ENCODE data around the gene SOX6.

The SOX6 gene

DNA sequence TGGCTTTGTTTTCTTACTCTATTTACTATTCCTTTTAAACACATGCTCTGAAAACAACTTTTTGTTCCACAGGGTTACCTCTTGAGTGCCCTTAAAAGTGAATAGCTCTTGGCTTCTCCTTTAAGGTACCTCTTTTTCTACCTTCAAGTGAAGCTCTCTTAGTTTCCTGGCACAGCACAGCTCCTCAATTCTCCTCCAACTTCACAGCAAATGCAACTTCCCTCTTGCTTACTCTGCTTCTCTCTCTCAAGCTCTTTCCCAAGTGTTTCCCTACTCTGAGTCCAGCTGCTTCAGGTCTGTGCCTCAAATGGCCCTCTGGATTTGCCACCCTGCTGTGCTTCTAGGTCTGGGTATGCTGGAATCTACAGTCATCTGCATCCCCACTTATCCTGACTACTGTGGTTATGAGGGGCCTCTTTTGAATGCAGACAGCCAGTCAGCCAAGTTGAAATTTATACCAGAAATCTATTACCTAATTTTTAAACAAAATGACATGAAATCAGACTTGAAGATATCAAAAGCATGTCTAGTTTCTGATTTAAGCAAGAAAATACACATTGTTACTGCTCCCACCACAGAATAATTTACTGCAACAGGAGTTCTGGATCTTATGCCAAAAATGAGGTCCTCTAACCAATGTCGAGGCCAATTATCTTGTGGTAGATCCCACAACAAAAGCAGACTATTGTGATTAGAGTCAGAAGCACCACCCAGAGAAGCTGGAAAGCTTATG lies 371.1 kb downstream of the SOX6 start:
- no peak for DNase-seq

DNA sequence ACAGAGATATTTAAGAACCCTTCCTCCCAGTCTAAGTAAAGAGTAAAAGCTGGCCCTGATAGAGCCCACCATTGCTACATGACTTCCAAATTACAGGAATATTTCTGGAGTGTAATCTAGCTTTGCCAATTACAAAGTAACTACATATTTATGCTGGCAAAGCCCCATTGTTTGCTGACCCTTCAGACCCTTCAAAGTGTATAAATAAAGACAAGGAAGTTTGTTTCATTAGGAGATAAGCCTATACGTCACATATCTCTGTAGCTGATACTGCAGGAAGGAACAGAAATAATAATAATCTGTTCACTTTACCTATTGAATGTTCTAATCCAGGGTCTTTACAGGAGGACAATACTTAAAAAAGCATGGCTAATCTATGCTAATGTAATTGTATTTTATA lies 375.1 kb downstream of the SOX6 start:
- DNase-seq: no peak

DNA sequence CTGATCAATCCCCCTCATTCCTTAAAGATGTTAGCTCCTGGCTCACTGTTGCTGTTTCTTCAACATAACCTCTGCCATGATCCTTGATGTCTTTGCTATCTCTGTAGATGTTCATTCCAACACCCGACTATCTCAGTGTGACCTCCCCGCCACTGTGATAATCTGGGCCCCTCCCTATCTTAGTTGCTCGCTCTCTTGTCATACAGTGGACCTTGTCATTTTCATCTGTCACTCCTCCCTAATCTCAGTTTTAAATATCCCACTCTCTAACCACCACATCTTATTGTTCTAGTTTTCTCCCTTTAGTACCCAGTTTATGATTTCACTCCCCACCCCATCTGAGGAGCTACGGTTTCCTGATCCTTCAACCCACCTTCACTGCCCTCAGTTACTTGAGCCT lies 379.2 kb downstream of the SOX6 start:
- DNase-seq: no peak

DNA sequence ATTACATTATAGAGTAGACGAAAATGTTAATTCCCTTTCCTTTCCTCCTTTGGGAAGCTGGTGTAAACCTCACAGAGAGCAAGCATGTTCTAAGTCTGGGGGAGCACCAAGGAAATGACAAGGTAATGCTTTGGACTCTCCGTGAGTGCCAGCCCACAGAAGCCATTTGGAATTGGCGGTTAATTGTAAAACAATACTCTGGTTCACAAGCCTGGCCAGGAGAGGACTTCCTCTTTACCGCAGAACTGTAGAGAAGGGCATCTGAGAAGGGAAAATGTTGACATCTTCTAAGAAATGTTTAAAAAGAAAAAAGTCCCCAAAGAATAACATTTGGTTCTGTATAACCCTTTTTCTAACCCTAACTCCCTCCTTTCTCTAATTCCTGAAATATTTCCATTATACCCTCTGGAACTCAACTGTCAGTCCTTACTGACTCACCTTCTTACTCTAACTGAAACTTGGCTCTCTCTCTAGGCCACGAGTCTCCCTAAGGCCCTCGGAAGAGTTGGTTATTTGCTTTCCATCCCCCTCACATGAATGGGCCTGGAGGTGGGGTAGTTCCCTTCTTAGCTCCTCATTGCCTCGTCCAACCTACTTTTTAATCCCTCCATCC lies 379.8 kb downstream of the SOX6 start:
- peak; percentile 5 for DNase-seq

DNA sequence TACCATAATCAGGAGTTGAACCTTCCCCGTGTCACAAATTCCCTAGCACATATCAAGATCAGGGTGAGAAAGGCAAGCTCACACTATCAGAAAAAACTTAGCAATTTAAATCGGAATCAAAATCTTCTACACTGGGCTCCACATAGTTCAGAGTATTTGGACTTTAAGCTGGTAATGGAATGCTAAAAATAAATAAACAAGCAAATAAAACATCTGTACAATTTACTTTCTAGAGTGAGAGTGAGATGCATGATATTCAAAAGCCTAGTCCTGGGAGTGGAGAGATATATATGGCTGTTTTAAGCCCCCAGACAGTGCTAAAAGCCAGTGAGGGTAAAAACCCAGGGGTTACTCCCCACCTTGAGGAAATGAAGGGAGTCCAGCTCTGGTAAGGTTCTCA lies 380.6 kb downstream of the SOX6 start:
- no peak for DNase-seq

DNA sequence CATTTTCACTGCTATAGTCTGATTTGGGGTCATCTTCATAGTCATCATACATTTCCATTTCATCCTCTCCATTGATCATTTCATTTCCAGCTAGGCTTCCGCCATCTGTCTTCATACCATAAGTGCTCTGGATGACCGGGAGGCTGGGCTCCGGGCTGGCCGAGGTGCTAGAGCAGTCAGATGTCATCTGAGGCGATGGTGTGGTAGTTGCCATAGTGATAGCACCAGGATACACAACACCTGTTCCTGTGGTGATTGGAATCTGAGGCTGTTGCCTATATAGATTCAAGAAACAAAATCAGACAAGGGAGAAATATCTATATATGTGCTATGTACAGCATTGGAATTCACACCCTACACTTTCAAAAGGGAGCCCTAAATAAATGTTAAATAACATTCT lies 383.5 kb downstream of the SOX6 start:
- no peak for DNase-seq

DNA sequence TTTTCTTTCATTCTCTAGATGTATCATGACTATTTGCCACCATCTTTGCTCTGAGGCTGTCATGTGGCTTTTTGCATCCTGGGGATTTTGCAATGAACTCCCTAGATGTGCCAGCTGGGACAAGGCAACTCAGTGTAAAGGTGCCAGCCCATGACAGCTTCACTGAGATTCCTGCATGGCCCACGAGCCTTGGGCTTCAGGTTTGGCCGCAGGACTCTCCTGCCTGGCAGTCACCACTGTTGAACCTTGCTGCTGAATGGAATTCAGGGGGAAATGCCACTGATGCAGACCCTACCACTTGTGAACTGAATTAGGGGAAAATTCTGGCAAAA lies 385.2 kb downstream of the SOX6 start:
- DNase-seq: no peak

DNA sequence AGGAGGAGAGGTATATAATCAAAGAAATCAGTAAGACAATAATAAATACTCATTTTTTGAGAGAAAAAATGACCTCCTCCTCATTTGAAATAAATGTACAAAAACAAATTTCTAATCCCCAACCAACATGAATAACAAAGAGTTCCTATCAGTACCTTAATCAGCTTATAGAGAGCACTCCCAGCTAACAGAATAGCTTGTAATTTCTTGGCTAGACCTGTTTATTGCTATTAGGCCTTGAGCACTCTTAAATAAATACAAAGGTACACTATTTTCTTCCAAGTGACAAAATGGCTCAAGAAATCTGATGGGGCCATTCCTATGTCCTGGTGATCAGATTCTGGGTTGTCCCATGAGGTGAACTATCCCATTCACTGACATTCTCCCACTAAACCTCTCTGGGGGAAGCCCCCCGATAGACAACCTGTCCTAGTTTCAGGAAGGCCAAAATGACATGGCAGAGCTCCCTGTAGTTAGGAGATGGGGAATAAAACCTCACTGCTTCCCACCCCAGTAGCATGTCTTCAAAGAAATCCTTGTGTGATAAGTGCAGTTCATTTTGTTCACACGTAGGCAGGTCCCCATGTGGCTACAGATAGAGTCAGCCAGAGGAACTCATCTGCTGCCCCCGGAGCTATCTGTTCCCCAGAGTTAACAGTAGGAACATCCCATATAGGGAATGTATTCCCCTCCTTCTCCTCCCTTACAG lies 385.7 kb downstream of the SOX6 start:
- no peak for DNase-seq

DNA sequence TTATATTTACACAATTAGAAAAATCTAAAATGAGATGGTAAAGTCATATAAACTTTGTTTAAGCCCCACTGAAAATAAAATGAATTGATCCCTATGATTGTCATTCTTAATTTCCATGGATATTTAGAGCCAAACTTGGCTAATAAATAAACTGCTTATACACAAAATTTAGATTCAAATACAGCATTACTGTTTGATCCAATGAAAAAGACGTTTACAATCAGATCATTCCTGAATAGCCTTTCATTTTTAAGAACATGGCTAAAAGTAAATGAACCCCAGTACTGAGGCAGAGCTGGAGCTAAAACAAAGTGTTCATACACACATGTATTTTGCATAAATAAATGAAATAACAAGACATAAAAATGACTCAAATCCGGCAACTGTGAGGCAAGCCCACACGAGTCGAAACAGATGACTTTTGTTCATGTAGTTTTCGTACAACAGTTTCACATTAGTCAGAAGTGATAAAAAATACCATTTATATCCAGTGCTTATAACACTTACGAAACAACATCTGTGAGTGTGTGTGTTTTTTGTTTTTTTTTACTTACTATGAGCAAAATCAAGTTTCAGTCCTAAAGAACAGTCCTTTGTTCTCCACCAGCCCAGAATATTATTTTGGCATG lies 386.5 kb downstream of the SOX6 start:
- DNase-seq: no peak

DNA sequence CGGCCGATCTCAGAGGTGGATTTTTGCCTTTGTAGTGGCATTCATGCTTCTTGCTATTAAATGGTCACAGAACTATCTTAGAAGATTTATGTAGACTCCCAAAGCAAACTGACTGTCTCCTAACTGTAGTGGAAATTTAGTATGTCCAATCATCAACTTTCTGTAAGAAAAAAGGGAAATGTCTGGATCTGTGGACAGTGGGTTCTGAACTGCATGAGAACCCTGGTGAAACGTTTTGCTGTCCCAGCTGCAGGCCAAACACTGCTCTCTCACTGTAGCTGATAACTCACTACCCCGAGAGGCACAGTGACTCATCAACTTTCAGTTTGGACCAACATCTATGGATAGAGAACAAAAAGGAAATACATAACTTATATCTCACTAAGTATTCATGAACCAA lies 387.1 kb downstream of the SOX6 start:
- peak; percentile 28 for DNase-seq

DNA sequence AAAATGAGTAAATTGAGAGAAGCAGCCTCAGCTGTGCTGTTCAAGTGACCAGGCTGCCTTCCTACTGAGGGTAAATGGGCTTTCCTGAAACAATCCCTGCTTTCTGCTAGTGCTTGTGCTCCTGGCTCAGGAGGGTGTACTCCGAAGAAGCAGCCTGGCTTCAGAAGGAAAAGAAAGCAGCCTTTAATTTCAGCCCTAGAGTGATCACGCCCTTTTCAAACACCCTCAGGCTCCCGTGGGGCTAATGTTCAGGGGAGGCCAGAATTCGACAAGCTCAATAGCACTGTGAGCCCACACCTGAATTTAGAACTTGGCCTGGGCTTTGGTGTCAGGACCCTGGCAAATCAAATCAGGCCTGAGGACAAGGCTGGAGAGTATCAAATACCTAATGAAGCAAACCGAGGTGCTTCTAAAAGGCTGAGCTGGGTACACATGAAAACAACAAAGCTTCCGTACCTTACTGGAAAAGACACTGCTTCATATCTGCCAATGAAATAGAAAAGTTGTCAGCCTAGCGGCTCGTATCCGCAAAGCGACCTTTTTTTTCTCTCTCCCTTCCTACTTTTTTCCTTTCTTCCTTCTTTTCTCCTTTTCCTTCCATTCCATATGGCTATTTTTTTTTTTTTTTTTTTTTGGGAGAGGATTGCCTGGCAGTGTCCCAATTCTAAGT lies 387.8 kb downstream of the SOX6 start:
- DNase-seq: no peak

DNA sequence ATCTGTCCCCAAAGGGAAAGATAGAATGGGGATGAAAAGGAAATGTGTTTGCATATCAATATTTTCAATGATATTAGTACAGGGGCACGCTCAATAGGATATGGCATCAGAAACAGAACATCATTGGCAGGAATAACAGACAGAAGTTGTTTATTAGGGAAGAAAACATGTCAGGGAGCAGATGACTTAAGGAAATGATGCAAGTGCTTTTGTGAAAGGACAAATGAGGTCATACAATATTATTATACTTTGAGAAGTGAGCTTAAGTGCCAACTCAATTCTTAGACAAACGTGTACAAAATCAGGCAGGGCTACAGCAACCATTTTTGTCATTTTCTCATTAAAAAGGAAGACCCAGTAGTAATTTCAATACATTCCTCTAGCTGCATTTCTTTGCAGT lies 388.4 kb downstream of the SOX6 start:
- no peak for DNase-seq

DNA sequence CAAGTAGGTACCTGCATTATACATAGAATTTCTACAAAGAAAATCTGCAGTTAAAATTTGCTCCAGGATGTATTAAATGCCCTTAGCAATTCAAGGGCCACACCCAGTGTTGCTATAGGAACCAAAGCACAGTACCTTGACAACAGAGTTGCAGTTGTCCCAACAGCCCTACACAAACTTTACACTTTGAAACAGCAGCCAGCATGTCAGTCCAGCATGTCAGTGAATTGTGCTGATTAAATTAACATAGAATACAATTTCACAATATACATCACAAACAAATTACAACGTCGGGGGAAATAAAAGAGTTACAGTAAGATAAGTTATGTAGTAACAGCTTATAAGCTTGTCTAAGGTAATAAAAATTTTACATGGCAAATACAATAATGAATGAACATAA lies 389.2 kb downstream of the SOX6 start:
- DNase-seq: no peak

DNA sequence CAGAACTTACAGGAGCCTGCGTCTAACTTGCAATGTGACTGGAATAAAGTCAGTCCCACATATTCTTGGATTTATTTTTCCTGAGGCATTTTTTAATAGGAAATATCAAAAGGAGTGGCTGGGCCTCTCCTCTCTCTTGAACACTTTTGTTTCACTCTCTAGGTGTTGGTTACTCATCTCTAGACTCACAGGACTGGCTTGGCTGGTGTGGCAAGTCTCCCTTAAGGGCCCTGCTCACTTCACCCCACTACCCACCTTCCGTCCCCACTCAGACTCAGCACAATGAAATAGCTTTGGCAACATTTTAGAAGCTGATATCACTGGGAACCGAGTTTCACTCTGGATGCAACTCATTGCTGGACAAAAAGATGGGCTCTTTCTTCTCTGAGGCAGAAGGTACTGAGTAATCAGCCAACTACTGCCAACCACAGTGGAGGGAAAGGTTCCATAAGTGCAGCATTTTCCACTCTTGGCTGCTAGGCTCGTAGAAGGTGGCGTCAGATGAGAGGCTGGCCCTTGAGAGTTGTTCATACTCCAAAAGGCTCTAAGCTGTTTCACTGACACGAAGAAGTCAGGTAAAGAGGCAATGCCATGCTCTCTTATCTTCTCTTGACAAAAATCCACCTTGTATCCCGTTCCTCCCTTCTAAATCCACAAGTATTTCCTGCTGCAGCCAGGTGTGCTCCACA lies 390.6 kb downstream of the SOX6 start:
- no peak for DNase-seq

DNA sequence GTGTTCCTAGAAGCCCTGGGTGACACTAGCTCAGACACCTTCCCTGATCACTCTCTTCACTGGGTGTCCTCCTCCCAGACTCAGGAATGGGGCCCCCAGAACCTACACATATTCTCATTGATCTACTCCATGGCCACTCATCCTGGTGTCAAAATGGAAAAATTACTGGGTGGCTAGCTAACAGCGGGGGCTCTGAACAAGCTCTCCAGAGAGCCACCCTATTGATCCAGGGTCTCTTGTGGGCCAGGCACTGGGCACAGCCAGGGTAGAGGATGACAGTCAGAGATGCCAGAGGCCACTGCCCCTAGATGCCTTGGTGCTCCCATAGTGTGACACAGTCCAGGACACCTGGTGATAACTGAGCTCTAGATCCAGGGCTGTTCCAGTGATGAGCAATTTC lies 393.1 kb downstream of the SOX6 start:
- no peak for DNase-seq

DNA sequence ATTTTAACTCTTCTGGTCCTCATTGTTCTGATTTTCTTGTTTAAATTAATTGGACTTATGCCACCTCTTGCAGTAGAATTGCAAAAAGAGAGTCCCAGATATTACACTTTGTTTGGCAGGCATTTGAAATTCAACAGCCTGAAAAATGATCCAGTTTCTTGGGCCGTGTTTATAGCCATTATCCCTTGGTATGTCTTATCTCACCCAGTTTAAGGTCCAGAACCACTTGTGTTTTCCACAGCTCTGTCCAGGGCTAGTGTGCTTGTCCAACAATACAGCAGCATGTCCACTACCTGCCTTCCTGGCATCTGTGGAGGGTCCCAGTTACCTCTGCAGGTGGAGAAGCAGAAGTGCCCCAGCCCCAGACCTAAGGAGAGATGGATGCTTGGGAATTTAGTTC lies 397.4 kb downstream of the SOX6 start:
- DNase-seq: no peak

DNA sequence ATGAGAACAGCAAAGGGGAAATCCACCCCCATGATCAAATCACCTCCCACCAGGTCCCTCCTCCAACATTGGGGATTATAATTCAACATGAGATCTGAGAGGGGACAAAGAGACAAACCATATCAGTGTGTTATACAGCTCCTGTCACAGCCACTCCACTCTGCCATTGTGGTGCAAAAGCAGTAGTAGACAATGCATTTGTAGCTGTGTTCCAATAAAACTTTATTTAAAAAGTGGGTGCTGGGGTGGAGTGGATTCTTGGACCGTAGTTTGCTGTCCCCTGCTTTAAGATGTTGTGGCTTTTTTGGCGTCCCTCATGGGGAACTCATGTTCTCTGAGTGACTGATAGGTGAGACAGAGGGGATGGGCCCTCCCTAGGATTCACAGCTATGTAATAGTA lies 399.1 kb downstream of the SOX6 start:
- DNase-seq: no peak

DNA sequence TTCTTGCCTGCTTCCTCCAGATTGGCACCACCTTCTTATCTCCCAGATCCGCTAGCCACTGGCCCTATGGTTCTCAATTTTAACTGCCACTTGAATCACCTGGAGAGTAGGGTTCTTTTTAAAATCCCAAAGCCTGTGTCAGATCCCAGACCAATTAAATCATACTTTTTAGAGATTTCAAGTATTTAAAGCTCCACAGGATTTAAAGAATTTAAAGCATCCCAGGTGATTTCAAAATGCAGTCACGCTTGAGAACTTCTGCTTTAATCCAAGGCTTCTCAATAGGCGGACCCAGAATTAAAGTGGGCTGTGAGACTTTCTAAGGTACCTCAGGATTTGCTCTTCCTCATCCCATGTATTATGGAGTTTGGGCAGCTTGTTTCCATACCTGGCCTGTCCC lies 400.0 kb downstream of the SOX6 start:
- DNase-seq: no peak

DNA sequence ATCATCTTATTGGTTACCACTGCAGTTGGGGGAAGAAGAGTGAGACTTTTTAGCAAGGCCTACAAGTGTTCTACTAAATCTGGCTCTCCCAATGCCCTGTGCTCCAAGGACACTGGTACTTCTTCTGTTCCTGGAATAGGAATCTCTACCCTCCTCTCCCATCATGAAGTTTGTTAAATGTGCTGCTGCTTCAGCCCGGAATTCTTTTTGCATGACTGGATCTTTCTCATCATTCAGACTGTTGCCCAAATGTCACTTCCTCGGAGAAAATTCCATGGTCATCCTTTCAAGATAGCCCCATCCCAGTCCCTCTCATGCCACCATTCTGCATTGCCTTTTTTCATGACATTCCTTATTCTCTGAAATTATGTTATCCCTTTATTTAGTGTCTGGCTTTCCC lies 400.8 kb downstream of the SOX6 start:
- no peak for DNase-seq

DNA sequence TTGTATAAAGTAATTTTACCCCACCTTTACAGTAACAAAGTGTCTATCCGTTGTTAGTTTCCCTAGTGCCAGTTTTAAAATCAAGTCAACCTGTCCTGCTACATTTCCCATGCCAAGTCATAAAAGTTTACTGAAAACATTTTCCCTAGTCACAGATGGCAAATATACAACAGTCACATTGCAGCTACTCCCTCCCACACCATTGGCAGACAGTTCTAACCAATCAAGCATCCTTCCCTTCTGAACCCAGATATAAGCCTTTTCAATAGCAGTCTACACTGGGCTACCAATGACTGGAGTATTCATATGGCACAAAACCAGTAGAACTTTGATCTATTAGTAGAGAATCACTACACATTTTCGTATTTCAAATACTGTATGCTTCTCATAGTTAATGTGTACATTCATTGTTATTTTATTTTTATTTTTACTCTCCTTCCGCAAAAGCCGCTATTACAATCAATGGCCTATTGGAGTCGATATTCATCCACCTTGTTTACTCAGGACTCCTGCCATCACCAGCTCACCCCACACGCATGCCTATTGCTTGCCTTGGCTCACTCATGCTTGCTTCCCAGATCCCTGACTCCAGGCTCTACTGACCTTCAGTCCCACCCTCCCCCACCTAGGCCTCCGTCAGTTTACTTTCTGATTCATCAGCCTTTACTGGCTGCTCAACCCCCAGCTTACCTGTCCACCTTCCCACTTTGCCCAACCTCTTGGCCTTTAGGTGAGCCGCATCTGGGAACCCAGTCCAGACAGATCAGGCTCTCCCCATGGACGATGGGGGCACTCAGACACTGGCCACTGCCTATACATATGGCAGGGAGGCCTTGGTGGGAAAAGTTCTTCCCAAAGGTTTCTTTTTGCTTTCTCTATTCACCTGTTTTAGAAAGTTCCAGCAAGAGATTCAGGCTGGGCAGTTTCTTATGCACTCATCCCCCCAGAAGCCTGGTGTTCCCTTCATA lies 408.4 kb downstream of the SOX6 start:
- DNase-seq: no peak

DNA sequence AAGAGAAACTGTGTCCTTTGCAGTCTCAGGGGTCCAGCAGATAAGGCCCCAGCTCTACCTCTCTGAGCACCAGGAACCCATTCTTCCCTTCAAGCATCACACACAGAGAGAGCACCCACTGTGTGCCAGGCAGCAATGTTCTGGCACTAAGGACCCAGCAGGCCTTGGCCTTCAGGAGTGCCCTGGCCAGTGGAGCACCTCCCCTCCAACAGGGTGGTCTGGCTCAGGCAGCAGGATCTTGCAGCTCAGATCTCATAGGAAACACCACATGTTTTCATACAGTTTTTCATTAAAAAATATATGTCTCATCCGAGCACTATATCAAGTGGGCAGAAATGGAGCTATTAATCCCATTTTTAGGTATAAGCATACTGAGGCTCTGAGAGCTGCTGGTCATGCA lies 410.6 kb downstream of the SOX6 start:
- DNase-seq: no peak

DNA sequence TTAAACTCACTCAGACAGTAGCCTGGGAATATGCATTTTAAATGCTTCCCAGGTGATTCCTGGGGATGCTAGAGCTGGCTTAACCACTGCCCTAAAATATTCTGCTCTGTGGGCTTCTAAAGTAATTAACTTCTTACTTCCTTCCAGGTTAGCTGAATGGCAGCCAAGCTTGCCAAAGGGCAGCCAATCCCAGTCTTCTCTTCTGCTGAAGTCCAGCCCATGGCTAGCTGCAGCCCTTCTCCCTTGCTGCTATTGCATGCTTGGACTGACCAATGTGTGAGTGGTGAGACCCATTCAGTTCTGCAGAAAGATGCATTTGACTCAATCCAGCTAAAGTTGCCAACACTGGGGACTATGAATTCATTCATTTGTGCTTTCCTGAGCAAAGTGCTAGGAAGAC lies 411.9 kb downstream of the SOX6 start:
- no peak for DNase-seq
